GM10248 (cell line): ENCODE data around the gene DTD1.

Experiments
- CTCF ChIA-PET: fragments of 300-600 bp; sonication (Branson Sonifier 250); formaldehyde crosslinking; extraction: SDS; loops from one replicate; lab custom pipeline; 2021; ENCODE audit warnings: antibody characterized with exemption; lab: Yijun Ruan, JAX
- POLR2A ChIA-PET: fragments of 350-650 bp; sonication (Branson Sonifier 250); formaldehyde crosslinking; extraction: SDS; loops from one replicate; lab custom pipeline; 2020; ENCODE audit warnings: antibody characterized with exemption; lab: Yijun Ruan, JAX
- DNase-seq: peaks from one replicate; pipeline ENCODE4 v3.0.0; 2012; ENCODE audit errors: extremely low spot score
- TF ChIP-seq, protein P1 (sequence below): IDR thresholded peaks from 2 replicates; pipeline ENCODE4 v1.5.1; 2012; ENCODE audit warnings: mild to moderate bottlenecking, low read depth; ENCODE audit errors: extremely low read depth, missing control alignments, control extremely low read depth

DTD1 gene

DNA sequence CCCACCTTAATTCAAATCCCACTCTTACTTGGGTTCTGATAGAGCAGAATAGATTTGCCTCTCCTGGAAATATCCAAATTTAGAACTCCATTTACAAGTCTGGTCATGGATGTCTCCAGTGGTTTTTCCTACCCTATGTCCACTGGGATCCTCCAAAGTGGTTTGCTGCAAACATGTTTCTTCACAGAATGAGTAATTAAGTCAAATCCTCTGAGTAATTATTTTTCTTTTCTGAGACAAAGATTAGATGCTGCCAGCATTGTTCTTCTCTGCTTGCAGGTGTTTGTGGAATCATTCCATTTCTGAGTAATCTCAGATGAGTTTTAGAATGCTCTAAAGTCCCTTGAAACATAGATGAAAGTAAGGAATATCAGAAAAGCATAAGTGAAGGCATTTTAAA lies 21.9 kb downstream of the DTD1 start:
- no peak for DNase-seq
- TF ChIP-seq, protein P1, sequence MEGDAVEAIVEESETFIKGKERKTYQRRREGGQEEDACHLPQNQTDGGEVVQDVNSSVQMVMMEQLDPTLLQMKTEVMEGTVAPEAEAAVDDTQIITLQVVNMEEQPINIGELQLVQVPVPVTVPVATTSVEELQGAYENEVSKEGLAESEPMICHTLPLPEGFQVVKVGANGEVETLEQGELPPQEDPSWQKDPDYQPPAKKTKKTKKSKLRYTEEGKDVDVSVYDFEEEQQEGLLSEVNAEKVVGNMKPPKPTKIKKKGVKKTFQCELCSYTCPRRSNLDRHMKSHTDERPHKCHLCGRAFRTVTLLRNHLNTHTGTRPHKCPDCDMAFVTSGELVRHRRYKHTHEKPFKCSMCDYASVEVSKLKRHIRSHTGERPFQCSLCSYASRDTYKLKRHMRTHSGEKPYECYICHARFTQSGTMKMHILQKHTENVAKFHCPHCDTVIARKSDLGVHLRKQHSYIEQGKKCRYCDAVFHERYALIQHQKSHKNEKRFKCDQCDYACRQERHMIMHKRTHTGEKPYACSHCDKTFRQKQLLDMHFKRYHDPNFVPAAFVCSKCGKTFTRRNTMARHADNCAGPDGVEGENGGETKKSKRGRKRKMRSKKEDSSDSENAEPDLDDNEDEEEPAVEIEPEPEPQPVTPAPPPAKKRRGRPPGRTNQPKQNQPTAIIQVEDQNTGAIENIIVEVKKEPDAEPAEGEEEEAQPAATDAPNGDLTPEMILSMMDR = no peak
- POLR2A ChIA-PET = no interaction called here
- CTCF ChIA-PET = no interaction called here

- TF ChIP-seq, protein P1 = no peak
- CTCF ChIA-PET = no interaction called here
- POLR2A ChIA-PET = interaction anchor here (0.7 kb wide), 1 partner anchor 60 kb away, joined by 3 read pairs; no protein-coding TSS in a partner anchor
- DNase-seq = no peak
Measured at GRCh38 chr20:18611492-18611891, 23.6 kb downstream of the DTD1 start.

DNA sequence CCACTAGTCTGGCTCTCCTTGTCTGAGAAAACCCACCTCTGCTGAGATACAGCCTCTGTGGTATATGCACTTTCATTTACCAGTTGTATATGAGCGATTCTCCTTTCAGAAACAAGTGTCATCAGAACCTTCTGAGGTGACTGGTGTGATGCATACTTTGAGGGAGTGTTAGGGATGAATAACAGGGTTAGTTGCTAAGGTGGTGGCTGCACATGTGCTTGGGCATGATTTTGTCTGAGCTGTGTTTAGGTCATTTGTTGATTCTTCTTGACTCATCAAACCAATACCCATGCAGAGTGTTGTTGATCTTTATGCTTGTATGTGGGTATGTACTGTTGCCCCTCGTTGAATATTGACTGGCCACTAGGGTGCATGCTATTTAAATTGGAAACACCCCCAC lies 25.7 kb downstream of the DTD1 start:
- ChIA-PET CTCF (interaction anchor here (1.1 kb wide), 1 partner anchor 26 kb away, joined by 3 read pairs; no protein-coding TSS in a partner anchor), POLR2A (no interaction called here)
- no peak for DNase-seq
- TF ChIP-seq, protein P1 = no peak

DNA sequence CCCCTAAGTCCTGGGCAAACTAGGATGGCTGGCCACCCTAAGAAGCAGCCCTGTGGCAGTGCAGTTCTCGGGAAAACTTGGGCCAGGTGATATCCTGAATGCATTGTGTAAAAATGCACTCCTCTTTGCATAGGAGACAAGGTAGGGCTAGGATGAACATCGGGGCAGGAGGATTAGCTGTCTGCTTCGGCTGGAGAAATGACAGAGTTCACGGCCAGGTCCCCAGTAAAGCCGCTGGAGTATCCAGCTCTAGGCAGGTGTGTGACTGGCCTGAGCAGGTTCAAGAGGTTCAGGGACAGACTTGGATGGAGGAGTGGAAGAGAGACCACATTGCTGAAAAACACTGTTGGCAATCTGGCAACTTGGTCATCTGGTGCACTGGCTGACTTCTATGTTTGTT lies 26.4 kb downstream of the DTD1 start:
- ChIA-PET POLR2A (no interaction called here), CTCF (interaction anchor here (1.1 to 3.0 kb wide), 3 partner anchors 12 to 25 kb away, joined by 3 to 15 read pairs (median 3); no protein-coding TSS in a partner anchor)
- no peak for DNase-seq
- TF ChIP-seq, protein P1 = no peak

DNA sequence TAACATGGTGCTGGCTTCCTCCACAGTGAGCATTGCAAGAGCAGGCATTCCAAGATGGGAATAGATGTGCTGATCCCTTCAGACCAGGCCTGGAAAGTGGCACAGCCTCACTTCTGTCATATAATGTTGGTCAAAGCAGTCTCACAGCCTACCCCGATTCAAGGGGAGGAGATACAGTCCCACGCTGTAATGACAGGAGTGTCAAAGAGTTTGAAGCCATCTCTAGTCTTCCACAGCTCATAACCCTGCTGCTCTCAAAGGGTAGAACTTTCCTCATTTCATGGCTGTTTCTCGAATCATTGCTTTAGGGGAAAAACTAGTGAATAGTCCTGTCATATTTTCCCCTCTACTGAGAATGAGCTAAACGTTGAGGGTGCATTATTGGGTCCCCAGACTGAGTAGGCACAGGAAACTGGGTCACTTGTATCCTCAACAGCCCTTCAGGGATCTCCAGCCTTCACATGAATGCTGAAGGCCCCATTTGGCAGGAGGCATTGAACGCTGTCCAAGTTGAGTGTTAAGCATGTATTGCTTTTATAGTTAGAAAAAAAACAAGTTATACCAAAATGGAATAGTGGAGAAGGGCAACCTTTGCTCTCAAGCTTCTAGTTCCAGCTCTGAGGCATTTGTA lies 27.3 kb downstream of the DTD1 start:
- TF ChIP-seq, protein P1 = no peak
- DNase-seq = no peak
- CTCF ChIA-PET = interaction anchor here (0.9 to 3.0 kb wide), 3 partner anchors 11 to 17 kb away, joined by 3 to 15 read pairs (median 3); no protein-coding TSS in a partner anchor
- POLR2A ChIA-PET = no interaction called here

- CTCF ChIA-PET = interaction anchor here (3.2 kb wide), 1 partner anchor 12 kb away, joined by 9 read pairs; no protein-coding TSS in a partner anchor
- POLR2A ChIA-PET = no interaction called here
- DNase-seq = no peak
- TF ChIP-seq, protein P1 = no peak
Measured at GRCh38 chr20:18621004-18621403, 33.1 kb downstream of the DTD1 start.
